GM10847 (cell line): Measurements from ENCODE around the gene KRTAP21-2.
"Not testable (repeated sequence)": the region's sequence is repeated elsewhere in the genome, so short reads cannot be mapped to it uniquely, and the experiment has no call there.

Source experiments
- POLR2A ChIP-seq: IDR thresholded peaks from 2 replicates; pipeline ENCODE4 v1.6.1; 2011; ENCODE audit not compliant: insufficient read length; ENCODE audit errors: extremely low read depth

Gene KRTAP21-2

DNA sequence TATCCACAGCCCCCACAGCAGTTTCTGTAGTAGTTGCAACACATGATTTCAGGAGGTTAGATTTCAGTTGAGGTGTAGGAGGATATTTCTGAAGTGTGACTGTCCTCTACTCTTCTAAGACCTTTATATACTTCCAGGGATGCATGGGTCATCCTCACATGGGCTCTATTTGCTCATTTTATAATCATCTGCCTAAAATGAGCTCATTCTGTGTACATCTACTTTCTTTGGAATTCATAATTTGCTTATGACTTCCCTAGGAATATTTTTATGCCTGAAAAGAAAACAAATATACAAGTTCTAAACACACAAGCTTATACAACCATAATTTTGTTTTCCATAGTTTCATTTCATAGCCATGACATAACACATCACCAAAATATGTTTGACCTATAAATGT lies at the start of gene KRTAP21-2:
KRTAP21-2 (minus strand) TSS at position 101 of the 400 bp plus-strand sequence; CDS start at position 44, 57 bp downstream.
- TF ChIP-seq POLR2A, result no peak

DNA sequence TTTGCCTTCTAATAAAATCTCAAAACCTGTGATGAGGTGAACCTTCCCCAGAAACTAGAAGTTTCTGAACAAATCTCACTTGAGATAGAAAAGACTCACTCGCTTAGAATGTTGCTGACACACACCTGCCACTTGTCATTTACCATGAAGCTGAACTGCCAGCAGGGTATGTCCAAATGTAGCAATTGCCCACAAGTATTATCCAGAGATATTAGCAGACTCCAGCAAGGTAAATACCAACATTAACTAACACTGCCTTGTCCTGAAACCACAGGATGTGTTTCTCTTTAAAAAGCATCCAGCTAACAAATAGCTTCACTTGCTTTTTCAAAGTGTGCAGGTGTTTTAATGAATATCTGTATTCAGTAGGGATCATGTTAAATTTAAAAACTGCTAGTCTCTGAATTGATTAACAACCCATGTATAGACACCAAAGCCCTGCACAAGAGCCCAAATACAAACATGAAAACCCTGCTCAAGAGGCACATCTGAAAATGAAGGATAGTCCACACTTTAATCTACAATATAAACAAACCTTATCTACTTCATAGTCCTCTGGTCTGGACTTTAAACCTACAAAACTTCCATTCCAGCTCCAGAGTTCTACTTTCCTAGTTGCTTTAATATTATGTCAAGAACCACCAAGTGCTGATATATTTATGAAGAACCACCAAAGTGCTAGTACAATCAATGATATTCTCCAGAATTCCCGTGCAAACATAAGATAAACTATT lies 46.7 kb upstream of the KRTAP21-2 start:
- TF ChIP-seq POLR2A, result no peak

DNA sequence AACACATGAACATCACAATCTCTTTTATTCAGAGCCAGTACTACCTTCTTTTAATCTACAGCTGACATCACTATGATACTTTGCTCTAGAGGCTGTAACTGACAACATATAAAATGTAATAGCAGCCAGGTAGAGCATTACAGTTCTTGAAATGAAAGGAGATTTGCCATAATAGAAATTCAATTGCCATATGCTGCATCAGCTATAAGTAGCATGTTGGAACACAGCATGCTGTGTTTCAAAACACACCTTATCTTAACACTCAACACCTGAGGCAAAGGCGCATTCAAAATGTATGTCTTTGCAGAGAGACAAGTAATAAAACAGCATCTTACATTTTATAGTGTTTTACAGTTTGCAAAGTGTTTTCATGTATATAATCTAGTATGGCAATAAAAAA lies 32.2 kb upstream of the KRTAP21-2 start:
- no peak for TF ChIP-seq POLR2A

DNA sequence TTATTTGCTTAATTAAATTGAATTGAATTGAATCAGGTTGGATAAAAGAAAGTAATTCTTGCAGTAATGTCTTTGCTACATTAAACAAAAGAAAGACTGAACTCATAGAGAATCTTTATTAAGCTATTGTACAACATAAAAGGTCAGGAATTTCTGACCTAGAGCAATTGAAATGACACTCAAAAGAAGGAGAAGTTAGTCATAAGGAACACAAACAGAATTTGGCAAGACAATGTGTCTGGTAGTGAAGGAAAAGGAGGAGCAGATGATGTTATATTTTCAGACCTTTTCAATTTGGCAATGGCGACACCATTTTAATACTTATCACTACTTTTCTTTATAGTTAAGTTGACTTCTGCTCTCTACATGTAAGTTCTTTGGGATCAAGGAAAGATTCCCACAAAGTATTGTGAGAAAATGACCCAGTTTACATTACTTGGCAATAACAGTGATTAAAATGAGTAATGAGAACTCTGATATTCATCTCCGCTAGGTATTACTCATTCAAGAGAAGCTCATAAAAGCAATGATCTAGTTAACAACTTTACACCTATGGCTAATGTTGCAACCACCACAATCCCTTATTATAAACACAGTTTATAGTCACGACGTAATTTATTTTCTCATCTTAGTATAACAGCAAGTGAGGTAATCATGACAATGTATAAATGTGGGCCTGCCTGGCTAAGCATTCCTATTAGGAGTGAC lies 22.8 kb upstream of the KRTAP21-2 start:
- TF ChIP-seq POLR2A, result no peak

DNA sequence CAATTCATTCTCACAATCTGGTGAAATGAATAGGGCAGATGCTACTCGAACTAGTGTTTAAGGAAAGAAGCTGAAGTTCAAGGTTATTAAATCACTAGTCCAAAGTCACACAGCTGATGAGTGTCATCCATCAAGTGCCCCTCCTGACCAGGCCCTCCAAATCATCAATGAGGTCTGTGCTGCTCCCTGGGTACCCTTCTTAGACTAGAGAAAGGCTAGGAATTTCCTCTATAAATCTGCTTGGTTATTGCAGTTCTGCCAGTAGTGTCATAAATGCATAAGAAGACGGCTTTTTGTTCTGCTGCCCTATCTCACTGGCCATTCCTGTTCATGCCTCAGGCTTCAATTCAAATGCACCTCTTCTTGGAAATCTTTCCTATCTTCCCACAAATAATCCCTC lies 13.7 kb upstream of the KRTAP21-2 start:
- TF ChIP-seq POLR2A, result no peak

DNA sequence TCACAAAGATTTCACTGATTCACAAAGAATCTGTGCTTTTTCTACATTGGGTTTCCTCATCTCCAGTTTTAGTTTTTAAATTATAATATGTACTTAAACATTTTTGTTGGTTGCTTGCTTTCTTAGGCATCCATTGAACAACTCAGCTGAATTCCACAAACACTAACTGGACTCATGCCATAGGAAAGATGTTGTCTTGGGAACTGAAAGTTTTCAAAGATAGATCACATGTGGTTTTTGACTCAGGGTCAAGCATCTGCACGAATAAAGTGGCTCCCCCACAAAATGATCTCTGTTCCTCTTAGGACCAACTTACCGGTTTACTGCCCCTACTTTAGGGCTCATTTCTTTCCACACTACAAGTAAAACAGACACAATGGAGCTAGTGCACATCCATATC lies 11.2 kb upstream of the KRTAP21-2 start:
- no peak for TF ChIP-seq POLR2A

DNA sequence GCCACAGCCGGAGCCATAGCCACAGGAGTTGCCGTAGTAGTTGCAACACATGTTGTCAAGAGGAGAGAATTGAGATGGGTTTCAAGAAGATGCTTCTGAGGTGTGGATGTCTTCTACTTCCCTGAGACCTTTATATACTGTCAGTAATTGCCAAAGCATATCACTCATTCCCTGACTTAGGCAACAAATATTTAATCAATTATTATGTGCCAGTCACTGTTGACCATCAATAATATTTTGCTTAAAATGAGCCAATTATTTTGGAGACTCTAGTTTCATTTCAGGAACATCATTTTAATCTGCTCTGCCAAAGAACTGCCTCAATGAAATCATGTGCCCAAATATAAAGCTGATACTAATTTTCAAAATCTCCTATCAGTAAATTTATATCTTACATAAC lies 8.3 kb upstream of the KRTAP21-2 start, which contains the start of gene KRTAP21-1:
KRTAP21-1 (minus strand) TSS at position 101 of the 400 bp plus-strand sequence; CDS start at position 51, 50 bp downstream.
- TF ChIP-seq POLR2A, result not testable (repeated sequence)

DNA sequence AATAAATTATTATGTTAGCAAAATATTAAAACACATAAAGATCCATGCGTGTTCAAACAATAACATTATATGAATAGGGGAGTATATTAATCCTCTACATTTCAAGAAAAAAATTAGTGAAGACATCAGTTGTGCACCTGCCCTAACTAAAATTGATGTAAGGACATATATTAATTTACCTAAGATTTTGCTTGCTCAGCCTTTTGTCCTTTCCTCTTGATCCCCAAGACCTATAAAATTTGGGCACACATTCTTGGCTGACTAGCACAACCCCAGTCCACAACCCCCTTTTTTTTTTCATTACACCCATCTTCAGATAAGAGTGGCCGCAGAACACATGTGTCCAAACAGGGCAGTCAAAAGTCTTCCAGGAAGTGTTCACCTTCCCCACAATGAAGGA lies 6.6 kb downstream of the KRTAP21-2 start:
- TF ChIP-seq POLR2A, result no peak

DNA sequence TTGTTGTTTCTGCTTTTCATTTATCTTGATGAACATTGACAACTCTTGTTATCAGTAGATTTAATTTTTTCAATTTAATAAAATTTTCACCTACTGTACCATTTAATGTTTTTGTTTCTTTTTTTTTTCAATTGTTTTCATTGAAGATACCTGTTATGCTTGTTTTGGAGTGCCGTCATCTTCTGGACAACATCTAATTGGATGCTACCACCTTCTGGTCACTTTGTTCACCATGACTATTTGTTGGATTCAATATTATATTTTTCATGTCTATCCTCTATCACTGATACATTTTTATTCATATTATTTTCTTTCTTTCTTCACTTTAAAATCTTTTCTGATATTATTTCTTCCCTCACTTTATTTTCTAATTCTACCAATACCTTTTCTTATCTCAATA lies 14.0 kb downstream of the KRTAP21-2 start:
- no peak for TF ChIP-seq POLR2A

GRCh38 chr21:30726726-30727125 lies 20.3 kb downstream of the KRTAP21-2 start:
- no peak for TF ChIP-seq POLR2A

GRCh38 chr21:30719401-30719800 lies 27.7 kb downstream of the KRTAP21-2 start:
- TF ChIP-seq POLR2A, result no peak

- TF ChIP-seq POLR2A, result no peak
Observed at GRCh38 chr21:30718239-30718909, 28.7 kb downstream of the KRTAP21-2 start, which contains the start of gene KRTAP21-3. KRTAP21-3 (minus strand) TSS chr21:30718777; CDS start chr21:30718759, 18 bp downstream.

GRCh38 chr21:30717105-30717504 lies 30.0 kb downstream of the KRTAP21-2 start:
- TF ChIP-seq POLR2A, result no peak

- no peak for TF ChIP-seq POLR2A
Observed at GRCh38 chr21:30714946-30715345, 32.1 kb downstream of the KRTAP21-2 start.

DNA sequence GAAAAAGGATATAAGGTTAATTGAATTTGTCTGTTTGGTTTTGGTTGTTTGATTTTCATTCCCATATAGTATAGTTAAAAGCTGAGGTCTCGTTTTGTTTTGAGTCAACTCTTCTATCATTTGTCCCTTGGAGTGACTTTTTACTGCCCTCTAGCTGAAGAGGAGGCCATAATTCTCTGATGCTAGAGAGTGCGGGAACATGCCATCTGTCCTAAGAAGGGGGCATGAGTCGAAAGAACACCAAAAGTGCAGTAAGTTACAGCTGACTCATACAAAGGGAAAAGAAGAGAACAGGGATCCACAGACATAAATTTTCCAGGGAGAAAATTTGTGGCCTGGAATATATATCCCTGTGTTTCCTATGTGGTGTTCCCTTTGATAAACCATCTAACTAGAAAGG lies 32.6 kb downstream of the KRTAP21-2 start:
- TF ChIP-seq POLR2A, result no peak

GRCh38 chr21:30713766-30714165 lies 33.3 kb downstream of the KRTAP21-2 start:
- TF ChIP-seq POLR2A, result no peak
